HG03558 (cell line): ENCODE results near the gene ZNF526.

Source experiments
- ATAC-seq: cut with Tn5 transposase; IDR thresholded peaks from one replicate; pipeline ENCODE4 v1.9.1; 2021; ENCODE audit warnings: moderate number of reproducible peaks; ENCODE audit not compliant: unreplicated experiment; ENCODE audit errors: extremely low read depth

The ZNF526 gene

GRCh38 chr19:42244347-42245220, 24.5 kb downstream of the ZNF526 start:
- ATAC-seq, result peak; percentile 36

GRCh38 chr19:42245231-42245630, 25.1 kb downstream of the ZNF526 start:
- no peak for ATAC-seq

GRCh38 chr19:42246143-42246921, 26.2 kb downstream of the ZNF526 start:
- ATAC-seq, result no peak

GRCh38 chr19:42246922-42247639, 27.0 kb downstream of the ZNF526 start:
- no peak for ATAC-seq

GRCh38 chr19:42247640-42248199, 27.6 kb downstream of the ZNF526 start:
- no peak for ATAC-seq

GRCh38 chr19:42248270-42249148, 28.4 kb downstream of the ZNF526 start:
- no peak for ATAC-seq

- no peak for ATAC-seq
Observed at GRCh38 chr19:42249149-42249750, 29.1 kb downstream of the ZNF526 start.

- ATAC-seq, result no peak
Observed at GRCh38 chr19:42249769-42250168, 29.7 kb downstream of the ZNF526 start.

- ATAC-seq, result no peak
Observed at GRCh38 chr19:42250183-42250665, 30.1 kb downstream of the ZNF526 start.

- ATAC-seq, result no peak
Observed at GRCh38 chr19:42250666-42251531, 30.8 kb downstream of the ZNF526 start.

- no peak for ATAC-seq
Observed at GRCh38 chr19:42251572-42252358, 31.7 kb downstream of the ZNF526 start.

GRCh38 chr19:42252365-42253244, 32.5 kb downstream of the ZNF526 start:
- no peak for ATAC-seq

- ATAC-seq, result no peak
Observed at GRCh38 chr19:42253245-42254088, 33.4 kb downstream of the ZNF526 start.

- no peak for ATAC-seq
Observed at GRCh38 chr19:42254089-42254849, 34.2 kb downstream of the ZNF526 start.
